Measurements from ENCODE around the gene PHF14.
A peak's percentile ranks its signal among the peaks of the same experiment; 100 is the strongest.

PHF14 gene

DNA sequence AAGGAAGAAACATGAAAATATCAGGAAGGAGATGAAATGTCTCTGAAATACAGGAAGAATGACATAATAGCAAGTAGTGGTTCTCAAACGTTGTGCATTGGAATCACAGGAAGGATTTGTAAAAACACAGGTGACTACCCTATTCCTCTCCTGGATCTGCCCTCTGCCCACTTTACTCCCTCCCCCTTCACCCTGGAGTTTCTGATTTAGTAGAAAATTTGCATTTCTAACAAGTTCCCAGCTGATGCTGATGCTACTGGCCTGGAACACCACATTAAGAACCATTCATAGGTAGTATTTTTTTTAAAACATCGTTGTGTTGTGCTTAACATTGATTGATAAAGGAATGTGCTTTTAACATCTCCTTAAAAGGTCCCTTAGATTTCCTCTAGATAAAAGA lies 130.9 kb downstream of the PHF14 start:
- no peak for DNase-seq (ENCODE audit: low spot score)

- no peak for DNase-seq (ENCODE audit: low spot score)
Measured at GRCh38 chr7:11109659-11110058, 136.0 kb downstream of the PHF14 start.

DNA sequence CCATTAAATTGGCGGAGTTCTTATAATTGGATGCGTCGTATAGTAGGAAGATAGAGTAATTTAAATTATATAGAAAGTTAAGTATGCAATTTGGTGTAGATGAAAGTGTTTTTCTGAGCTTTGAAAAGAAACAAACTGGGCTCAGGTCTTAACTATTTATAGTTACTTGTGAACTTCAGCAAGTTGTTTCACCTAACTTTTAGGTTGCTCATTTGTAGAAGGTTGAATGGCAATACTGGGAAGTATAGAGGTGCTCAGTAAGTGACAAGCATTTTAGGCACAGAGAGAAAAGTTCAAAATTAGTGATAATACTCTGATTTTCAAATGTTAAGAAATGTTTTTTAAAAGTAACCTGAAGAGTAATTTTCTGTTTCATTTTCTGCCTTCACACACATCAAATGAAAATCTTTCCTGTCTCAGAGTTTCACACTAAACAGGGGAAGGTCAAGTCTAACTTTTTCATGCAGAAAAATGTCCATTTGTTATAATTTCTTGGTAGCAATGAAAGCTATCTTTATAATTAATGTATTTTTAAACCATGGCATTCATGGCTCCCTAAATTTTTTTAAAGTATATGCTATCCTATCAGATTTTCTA lies 146.5 kb downstream of the PHF14 start:
- no peak for DNase-seq (ENCODE audit: low spot score)

- DNase-seq (ENCODE audit: low spot score), result no peak
Measured at GRCh38 chr7:11120675-11121220, 147.1 kb downstream of the PHF14 start.

DNA sequence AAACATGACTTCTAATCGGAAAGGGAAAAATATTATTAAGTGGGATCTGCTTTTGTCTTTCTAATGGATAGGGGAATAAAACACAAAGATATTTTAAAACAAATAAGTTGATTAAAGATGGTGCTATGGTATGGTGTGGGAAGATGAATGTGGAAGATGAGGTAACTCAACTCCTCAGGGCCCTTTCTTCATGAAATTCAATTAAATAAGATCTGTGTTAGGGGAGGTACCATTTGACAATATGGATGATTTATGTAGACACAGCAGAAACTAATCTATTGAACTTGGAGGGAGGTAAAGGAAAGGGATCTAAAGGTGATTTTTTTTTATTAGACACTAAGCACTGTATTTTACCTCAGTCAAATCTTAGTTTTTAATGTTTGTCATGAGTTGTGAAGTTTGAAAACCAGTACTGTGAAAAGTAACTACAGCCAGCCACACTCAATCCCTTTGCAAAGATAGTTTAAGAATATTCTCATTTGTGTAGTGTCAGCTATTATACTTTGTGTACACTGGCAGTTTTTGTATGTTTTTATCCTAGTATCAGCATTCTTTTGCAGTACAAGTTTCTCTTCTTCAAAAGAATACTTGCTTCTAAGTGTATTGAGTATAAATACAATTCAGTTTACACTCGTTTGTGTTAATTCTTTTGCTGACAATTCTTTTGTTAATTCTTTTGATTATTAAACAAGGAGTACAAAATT lies 151.3 kb downstream of the PHF14 start:
- DNase-seq (ENCODE audit: low spot score), result no peak

- peak; percentile 3 for DNase-seq (ENCODE audit: low spot score)
Measured at GRCh38 chr7:11127114-11127785, 153.6 kb downstream of the PHF14 start.

- DNase-seq (ENCODE audit: low spot score), result no peak
Measured at GRCh38 chr7:11127988-11128387, 154.3 kb downstream of the PHF14 start.

GRCh38 chr7:11128498-11128897 lies 154.8 kb downstream of the PHF14 start:
- DNase-seq (ENCODE audit: low spot score), result no peak

GRCh38 chr7:11130012-11130411 lies 156.3 kb downstream of the PHF14 start:
- DNase-seq (ENCODE audit: low spot score), result no peak

DNA sequence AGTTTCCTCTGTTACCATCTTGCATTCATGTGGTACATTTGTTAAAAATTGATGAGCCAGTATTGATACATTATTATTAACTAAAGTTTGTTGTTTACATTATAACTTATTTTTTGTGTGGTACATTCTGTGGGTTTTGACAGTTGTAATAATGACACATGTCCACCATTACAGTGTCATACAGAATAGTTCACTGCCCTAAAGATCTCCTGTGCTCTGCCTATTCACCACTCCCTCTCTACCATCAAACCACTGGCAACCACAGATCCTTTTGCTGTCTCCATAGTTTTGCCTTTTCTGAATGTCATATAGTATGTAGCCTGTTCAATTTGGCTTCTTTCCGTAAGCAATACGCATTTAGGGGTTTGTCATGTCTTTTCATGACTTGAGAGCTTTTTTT lies 156.9 kb downstream of the PHF14 start:
- DNase-seq (ENCODE audit: low spot score), result no peak

- no peak for DNase-seq (ENCODE audit: low spot score)
Measured at GRCh38 chr7:11133436-11133959, 159.8 kb downstream of the PHF14 start.

DNA sequence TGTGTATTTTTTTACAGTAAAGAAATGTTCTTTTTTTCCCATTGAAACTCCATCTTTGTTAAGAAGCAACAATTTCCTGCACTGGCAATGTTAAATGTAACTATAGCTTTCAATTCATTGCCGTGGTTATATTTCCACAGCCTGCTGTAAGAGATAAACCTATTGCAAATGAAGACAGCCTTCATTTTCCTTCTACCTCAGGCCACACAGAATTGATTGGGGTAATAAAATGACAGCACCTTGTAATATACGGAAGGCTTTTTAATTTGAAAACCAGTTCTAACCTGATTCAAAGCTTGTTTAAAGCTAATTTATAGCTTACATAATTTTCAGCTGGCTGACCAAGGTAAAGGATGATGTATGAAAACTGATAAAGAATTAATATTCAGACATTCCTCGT lies 161.9 kb downstream of the PHF14 start:
- no peak for DNase-seq (ENCODE audit: low spot score)

- DNase-seq (ENCODE audit: low spot score), result no peak
Measured at GRCh38 chr7:11141541-11141940, 167.9 kb downstream of the PHF14 start.

- DNase-seq (ENCODE audit: low spot score), result no peak
Measured at GRCh38 chr7:11153694-11154093, 180.0 kb downstream of the PHF14 start.

- peak; percentile 6 for DNase-seq (ENCODE audit: low spot score)
Measured at GRCh38 chr7:11155883-11156282, 182.2 kb downstream of the PHF14 start.

- DNase-seq (ENCODE audit: low spot score), result no peak
Measured at GRCh38 chr7:11161499-11161898, 187.8 kb downstream of the PHF14 start.

DNA sequence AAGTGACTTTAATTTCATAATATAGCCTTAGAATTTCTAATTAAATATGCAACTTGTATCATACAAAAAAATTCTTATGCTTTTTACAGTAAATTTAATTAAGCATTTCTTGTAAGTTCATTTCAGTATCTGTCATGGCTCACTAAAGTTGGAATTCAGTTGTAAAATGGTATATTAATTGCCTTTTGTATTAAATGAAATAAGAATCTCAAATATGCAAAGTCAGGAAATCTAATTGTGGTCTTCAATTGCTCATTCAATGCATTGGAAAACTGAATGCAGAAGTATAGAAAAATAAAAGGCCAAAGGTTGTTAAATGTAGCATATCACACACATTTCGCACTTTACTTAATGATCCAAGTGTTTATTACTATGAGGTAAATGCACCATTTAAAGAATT lies 189.5 kb downstream of the PHF14 start:
- no peak for DNase-seq (ENCODE audit: low spot score)

DNA sequence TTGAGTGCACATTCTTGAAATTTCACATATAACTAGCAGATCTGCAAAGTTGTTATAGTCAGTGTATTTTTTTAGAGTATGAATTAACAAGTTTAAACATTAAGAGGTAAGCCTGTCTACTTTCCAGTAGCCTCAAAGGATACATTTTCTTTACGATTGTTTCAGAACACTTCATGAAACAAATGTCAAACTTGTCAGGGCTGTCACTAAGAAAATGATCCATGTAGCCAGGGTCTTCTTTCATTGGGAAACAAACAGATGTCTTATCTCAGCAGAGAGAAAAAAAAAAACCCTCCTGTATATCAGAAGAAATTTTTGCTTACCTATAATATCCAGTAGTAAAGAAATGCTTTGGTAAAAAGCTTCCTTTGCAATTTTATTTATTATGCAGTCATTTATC lies 192.4 kb downstream of the PHF14 start:
- no peak for DNase-seq (ENCODE audit: low spot score)

DNA sequence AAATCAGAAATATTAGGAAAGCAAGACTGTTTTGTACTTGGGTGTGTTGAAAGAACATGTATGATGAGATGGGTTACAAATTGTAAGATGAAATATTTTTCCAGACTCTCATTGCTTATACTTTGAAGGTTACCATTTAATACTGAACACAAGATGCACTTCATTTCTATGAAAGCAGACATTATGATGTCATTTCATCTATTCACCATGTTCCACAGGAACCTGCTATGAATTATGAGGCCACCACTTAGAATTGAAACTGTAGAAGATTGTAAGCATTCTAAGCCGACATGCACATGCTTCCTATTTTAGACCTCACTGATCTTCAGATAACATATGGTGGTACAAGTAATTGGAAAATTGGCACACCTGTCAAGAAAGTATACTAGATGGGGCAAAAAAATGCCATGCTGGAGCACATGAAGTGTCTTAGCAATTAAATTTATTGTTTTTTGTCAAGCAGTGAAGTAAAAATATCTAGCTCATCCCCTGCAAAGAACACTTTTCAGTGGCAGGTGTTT lies 195.0 kb downstream of the PHF14 start:
- DNase-seq (ENCODE audit: low spot score), result no peak

GRCh38 chr7:11170175-11170574 lies 196.5 kb downstream of the PHF14 start:
- no peak for DNase-seq (ENCODE audit: low spot score)

GRCh38 chr7:11170863-11171568 lies 197.3 kb downstream of the PHF14 start:
- DNase-seq (ENCODE audit: low spot score), result no peak

DNA sequence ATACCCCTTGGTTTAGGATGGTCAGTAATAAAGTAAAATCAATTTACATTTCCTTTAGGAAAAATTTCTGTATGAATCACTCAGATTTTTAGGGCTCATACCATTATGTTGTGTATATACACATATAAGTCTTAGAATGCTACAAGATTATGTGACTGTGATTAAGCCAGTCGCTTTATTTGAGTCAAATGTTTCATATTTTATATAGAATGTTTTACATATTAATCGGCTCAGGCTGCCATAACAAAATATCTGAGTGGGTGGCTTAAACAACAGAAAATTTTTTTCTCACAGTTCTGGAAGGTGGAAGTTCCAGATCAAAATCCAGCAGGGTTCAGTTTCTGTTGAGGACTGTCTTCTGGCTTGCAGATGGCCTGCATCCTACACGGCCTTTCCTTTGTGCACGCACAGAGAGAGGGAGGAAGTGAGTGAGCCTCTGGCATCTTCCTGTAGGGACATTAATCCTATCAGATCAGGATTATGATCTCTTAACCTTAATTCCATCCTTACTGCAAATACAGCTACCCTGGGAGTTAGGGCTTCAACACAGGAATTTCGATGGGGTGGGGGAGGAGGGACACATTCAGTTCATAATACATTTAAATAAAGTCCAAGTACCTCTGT lies 198.0 kb downstream of the PHF14 start:
- DNase-seq (ENCODE audit: low spot score), result no peak
